PC-3 (cell line): ENCODE results near the gene GATM. TPM values are rescaled to one million over a fixed set of nuclear protein-coding genes. Genes with fewer than 3 reads are reported as not detected.
A peak's percentile ranks its signal among the peaks of the same experiment; 100 is the strongest.

Experiments
- ATAC-seq: fragments of 200-7000 bp; cut with Tn5 transposase; 2 replicates; pipeline ENCODE4 v1.9.1; 2020; ENCODE audit warnings: mild to moderate bottlenecking, moderate library complexity
- BruUV-seq: library from RNA; stranded (reverse); fragments of 400-500 nt; replicated peaks from 2 replicates; lab custom pipeline; 2021; lab: Mats Ljungman, UMichigan
- CTCF ChIA-PET: fragments of 300-600 bp; sonication (Branson Sonifier 250); formaldehyde crosslinking; loops from one replicate; lab custom pipeline; 2022; ENCODE audit warnings: antibody characterized with exemption; lab: Charles Lee
- POLR2A ChIA-PET: fragments of 300-600 bp; sonication (Branson Sonifier 250); formaldehyde crosslinking; loops from one replicate; lab custom pipeline; 2022; ENCODE audit warnings: antibody characterized with exemption; ENCODE audit not compliant: unreplicated experiment; lab: Charles Lee
- DNase-seq: peaks from one replicate; pipeline ENCODE4 v3.0.0-alpha.2; 2015
- H2AFZ ChIP-seq: fragments of 300-600 bp; sonication (generic); 2 replicates; pipeline ENCODE4 v1.6.0; 2016; ENCODE audit warnings: antibody characterized with exemption, low read length
- H3F3A ChIP-seq: fragments of 300-600 bp; sonication (generic); one replicate; pipeline ENCODE4 v1.6.0; 2017; ENCODE audit warnings: antibody characterized with exemption, low read length, control low read depth, mild to moderate bottlenecking; ENCODE audit not compliant: unreplicated experiment
- H3K27ac ChIP-seq: fragments of 300-600 bp; sonication (generic); 2 replicates; pipeline ENCODE4 v1.5.1; 2016; ENCODE audit warnings: mild to moderate bottlenecking, low read length
- H3K27me3 ChIP-seq: fragments of 300-600 bp; sonication (generic); 2 replicates; pipeline ENCODE4 v1.6.1; 2016; ENCODE audit warnings: low read length, mixed read lengths
- H3K36me3 ChIP-seq: fragments of 300-600 bp; sonication (generic); 2 replicates; pipeline ENCODE4 v1.6.1; 2016; ENCODE audit warnings: low read depth, mixed run types, low read length, mixed read lengths
- H3K4me1 ChIP-seq: fragments of 300-600 bp; sonication (generic); 2 replicates; pipeline ENCODE4 v1.5.1; 2016; ENCODE audit warnings: low read length; ENCODE audit not compliant: insufficient read depth
- H3K4me2 ChIP-seq: fragments of 300-600 bp; sonication (generic); 2 replicates; pipeline ENCODE4 v1.6.0; 2016; ENCODE audit warnings: low read length
- H3K4me3 ChIP-seq: fragments of 300-600 bp; sonication (generic); 2 replicates; pipeline ENCODE4 v1.5.1; 2016; ENCODE audit warnings: mild to moderate bottlenecking, low read length, mixed read lengths
- H3K79me2 ChIP-seq: fragments of 300-600 bp; sonication (generic); 2 replicates; pipeline ENCODE4 v1.6.1; 2017; ENCODE audit warnings: low read length, mixed read lengths
- H3K9ac ChIP-seq: fragments of 300-600 bp; sonication (generic); 2 replicates; pipeline ENCODE4 v1.6.0; 2016; ENCODE audit warnings: mild to moderate bottlenecking, low read length
- H3K9me2 ChIP-seq: fragments of 300-600 bp; sonication (generic); replicated peaks from 2 replicates; pipeline ENCODE4 v1.6.1; 2016; ENCODE audit warnings: mixed run types, low read length, mixed read lengths
- H3K9me3 ChIP-seq: fragments of 300-600 bp; sonication (generic); 2 replicates; pipeline ENCODE4 v1.6.1; 2016; ENCODE audit warnings: low read length, mixed read lengths
- H4K20me1 ChIP-seq: fragments of 300-600 bp; sonication (generic); 2 replicates; pipeline ENCODE4 v1.6.1; 2016; ENCODE audit warnings: low read length, mixed read lengths
- CTCF ChIP-seq: fragments of 300-600 bp; sonication (generic); conservative IDR thresholded peaks from 2 replicates; pipeline ENCODE4 v1.5.1; 2017; ENCODE audit warnings: antibody characterized with exemption, low read depth, mild to moderate bottlenecking, low read length
- EZH2 ChIP-seq: fragments of 300-600 bp; sonication (generic); IDR thresholded peaks from one replicate; pipeline ENCODE4 v1.6.1; 2017; ENCODE audit warnings: antibody characterized with exemption, mild to moderate bottlenecking, low read length; ENCODE audit not compliant: unreplicated experiment
- EZH2phosphoT487 ChIP-seq: fragments of 300-600 bp; sonication (generic); IDR thresholded peaks from 2 replicates; pipeline ENCODE4 v1.6.1; 2018; ENCODE audit warnings: mild to moderate bottlenecking, antibody characterized with exemption, low read length, borderline replicate concordance
- intact Hi-C: fragments of 100-400 bp; cut with micrococcal nuclease; formaldehyde crosslinking; loops from 2 replicates; pipeline ENCODE4 v1.9.0; 2023
- total RNA-seq: library from RNA; depleted of rRNA; stranded (reverse); fragments of >200 nt; gene quantifications from 2 replicates; pipeline ENCODE4 v1.2.3, GENCODE V29; 2014

GATM gene
- total RNA-seq, 1 experiment from 2014 or later: 0.87 TPM

- ChIA-PET POLR2A (interaction anchor here (0.5 to 0.6 kb wide), 2 partner anchors 9 to 88 kb away, joined by 3 read pairs; no protein-coding TSS in a partner anchor), CTCF (interaction anchor here (0.6 kb wide), 1 partner anchor 72 kb away, joined by 3 read pairs; no protein-coding TSS in a partner anchor)
- no peaks in the 10 kb centered on the region for H3K9me3 ChIP-seq
- peak overlapping the region; percentile 84 for H2AFZ ChIP-seq
- H3K9me2 ChIP-seq: no peaks in the 10 kb centered on the region
- no peak for DNase-seq
- peaks cover 6% of the 10 kb centered on the region for H3K4me1 ChIP-seq
- TF ChIP-seq EZH2: no peak
- no peak for TF ChIP-seq EZH2phosphoT487
- TF ChIP-seq CTCF: no peak
- no TSS peak for BruUV-seq
- peaks cover 22% of the 10 kb centered on the region for H3K27me3 ChIP-seq
- intact Hi-C loops: loop anchor here (2.0 kb wide), 1 partner anchor 21 kb away; no protein-coding TSS in a partner anchor
- no peaks in the 10 kb centered on the region for H3F3A ChIP-seq
- no peak overlapping the region for H3K27ac ChIP-seq
- peak overlapping the region; percentile 89 for H3K4me2 ChIP-seq
- H3K4me3 ChIP-seq: peak overlapping the region; percentile 64
- no peaks in the 10 kb centered on the region for H4K20me1 ChIP-seq
- H3K36me3 ChIP-seq: no peaks in the 10 kb centered on the region
- peak; percentile 29 for ATAC-seq
- H3K9ac ChIP-seq: no peak overlapping the region
- no peaks in the 10 kb centered on the region for H3K79me2 ChIP-seq
Observed at GRCh38 chr15:45377609-45378148, 665 bp downstream of the GATM start.

GRCh38 chr15:45376967-45377608, 1.3 kb downstream of the GATM start:
- TF ChIP-seq EZH2 (no peak), CTCF (no peak), EZH2phosphoT487 (no peak)
- POLR2A ChIA-PET: no interaction called here
- peak overlapping the region; percentile 89 for H3K4me2 ChIP-seq
- ATAC-seq (no peak), DNase-seq (no peak)
- CTCF ChIA-PET: interaction anchor here (0.6 kb wide), 1 partner anchor 424 kb away, joined by 8 read pairs; no protein-coding TSS in a partner anchor
- no peaks in the 10 kb centered on the region for H3F3A ChIP-seq
- no peaks in the 10 kb centered on the region for H4K20me1 ChIP-seq
- peaks cover 22% of the 10 kb centered on the region for H3K27me3 ChIP-seq
- no peaks in the 10 kb centered on the region for H3K36me3 ChIP-seq
- H3K9ac ChIP-seq: no peak overlapping the region
- H3K4me1 ChIP-seq: peaks cover 6% of the 10 kb centered on the region
- intact Hi-C loops: no loop called here
- H3K79me2 ChIP-seq: no peaks in the 10 kb centered on the region
- H3K4me3 ChIP-seq: peak overlapping the region; percentile 64; the same call in 1 of the 2 replicates
- no TSS peak for BruUV-seq
- peak overlapping the region; percentile 84; the same call in 1 of the 2 replicates for H2AFZ ChIP-seq
- H3K27ac ChIP-seq: no peak overlapping the region
- no peaks in the 10 kb centered on the region for H3K9me3 ChIP-seq
- no peaks in the 10 kb centered on the region for H3K9me2 ChIP-seq
